NCI-H2107 treated with DMSO at 0.1 percent for 48 hours (cell line): ENCODE results near the gene BTRC.
"Not testable (repeated sequence)": the region's sequence is repeated elsewhere in the genome, so short reads cannot be mapped to it uniquely, and the experiment has no call there.

Experiments used
- DNase-seq: peaks from one replicate; lab custom pipeline; 2025; ENCODE audit not compliant: unreplicated experiment; lab: John Stamatoyannopoulos, UW

The BTRC gene

DNA sequence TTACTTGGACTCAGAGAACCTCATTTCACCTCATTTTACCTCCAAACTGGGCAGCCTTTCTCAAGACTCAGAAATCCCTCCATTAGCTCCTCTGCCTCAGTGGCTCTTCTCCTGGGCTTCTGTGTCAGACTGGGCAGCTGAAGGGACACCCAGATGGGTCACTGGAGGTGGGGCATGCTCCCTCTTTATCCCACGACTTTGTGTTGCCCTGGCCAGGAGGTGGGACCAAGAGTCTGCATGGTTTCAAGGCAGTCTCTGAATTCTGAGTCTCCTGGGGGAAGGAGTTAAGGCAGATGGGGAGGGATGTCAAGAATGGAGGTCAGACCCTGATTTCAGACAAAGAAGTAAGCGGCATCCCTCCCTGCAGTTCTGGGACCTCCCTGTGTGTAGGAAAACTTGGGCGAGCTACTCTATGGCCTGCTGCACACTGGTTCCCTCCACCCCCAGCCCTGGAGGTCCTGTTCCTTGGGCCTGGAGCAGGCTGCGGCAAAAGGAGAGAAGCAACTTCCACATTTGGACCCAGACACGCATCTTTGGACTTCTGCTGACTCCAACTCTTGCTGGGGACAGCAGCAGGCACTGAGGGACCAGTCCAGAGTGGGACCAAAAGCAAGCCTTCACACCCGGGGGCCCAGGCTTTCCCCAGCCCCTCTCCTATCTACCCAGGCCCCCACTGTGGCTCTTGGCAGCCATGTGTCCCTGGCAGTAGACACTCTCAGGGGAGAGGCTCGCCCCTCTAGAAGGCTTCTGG is 223.3 kb downstream of the BTRC start:
- DNase-seq: no peak

- DNase-seq: no peak
Observed at GRCh38 chr10:101578192-101578591, 224.2 kb downstream of the BTRC start.

GRCh38 chr10:101578803-101579515 is 225.0 kb downstream of the BTRC start:
- DNase-seq: no peak

GRCh38 chr10:101579516-101579870 is 225.5 kb downstream of the BTRC start:
- no peak for DNase-seq

DNA sequence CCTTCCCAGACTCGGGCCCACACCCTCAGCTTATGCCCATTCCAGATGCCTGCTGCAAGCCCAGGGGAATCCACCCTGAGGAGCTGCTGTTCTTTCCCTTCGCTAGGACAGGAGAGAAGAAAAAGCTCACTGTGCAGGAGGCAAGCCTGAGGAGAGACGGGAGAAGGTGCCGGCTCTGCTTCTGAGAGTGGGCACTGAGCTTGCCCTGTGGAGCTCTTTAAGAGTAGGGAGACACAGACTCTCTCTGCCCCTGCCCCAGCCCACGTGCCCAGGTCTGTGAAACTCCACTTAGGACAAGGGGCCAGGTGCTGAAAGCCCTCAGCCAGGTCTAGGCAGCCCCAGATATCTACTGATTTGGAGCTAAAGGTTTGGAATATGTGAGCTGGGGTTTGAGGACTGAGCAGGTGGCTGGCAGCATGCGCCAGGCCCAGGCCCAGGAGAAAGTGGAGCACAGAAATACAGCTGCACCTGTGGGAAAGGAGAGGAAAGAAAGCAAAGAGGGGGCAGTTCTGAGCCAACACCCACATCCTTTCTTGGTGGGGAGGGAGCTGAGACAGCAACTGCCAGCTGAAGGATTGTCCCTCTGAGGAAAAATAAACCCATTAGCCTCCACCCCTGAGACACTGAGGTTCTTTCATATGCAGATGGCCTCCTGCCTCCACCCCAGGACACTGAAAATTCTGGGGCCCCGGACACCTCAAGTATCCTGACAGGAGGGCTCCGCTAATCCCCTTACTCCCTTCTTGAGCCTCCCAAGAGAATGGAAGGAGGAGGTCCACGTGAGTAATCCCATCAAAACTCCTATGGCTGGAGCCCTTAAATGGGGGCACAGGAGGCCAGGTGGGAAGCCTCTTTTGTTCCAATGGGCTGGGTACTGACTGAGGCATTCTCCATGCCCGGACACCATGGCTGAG is 226.8 kb downstream of the BTRC start:
- no peak for DNase-seq

DNA sequence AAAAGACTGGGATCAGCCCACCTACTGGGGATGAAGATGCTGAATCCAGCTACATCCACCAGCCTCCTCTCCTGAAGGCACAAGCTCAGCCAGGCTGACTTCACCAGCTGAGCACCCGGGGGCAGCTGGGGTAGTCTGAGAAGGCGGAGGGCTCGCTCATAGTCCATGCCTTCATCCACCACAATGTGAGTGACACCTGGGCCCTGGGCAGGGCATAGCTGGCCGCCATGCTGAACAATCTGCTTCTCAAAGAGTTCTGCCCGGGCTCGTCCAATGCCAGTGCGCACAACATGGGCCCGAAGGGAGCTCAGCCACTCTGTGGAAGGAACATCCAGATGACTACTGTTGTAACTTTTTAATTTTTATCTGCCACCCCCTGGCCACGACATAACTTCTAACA is 231.9 kb downstream of the BTRC start:
- no peak for DNase-seq

- DNase-seq: peak; percentile 64
Observed at GRCh38 chr10:101587725-101588653, 234.0 kb downstream of the BTRC start, which contains the start of the genes DPCD and POLL. DPCD (plus strand) TSS chr10:101588321; CDS start chr10:101588337, 16 bp downstream. POLL (minus strand) TSS chr10:101588257; CDS start chr10:101587360, 897 bp downstream.

DNA sequence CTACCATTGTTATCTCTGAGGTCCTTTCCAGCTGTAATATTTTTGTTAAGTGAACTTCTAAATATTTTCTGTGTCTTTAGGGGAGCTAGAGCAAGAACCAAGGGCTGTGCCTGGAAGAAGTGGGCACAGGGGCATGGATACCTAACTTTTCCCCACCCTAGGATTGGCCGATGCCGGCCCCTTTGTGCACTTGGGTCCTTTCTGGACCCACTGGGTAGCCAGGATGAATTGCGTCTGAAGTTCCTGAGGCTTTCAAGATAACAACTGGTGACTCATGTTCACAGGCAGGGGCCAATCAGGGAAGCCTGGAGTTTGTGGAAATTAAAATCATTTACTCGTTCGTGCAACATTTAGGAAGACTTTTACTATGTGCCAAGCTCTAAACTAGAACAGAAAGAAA is 234.9 kb downstream of the BTRC start:
- DNase-seq: no peak

GRCh38 chr10:101593331-101593730 is 239.4 kb downstream of the BTRC start:
- DNase-seq: not testable (repeated sequence)

GRCh38 chr10:101595591-101596433 is 241.8 kb downstream of the BTRC start:
- peak; percentile 26 for DNase-seq

DNA sequence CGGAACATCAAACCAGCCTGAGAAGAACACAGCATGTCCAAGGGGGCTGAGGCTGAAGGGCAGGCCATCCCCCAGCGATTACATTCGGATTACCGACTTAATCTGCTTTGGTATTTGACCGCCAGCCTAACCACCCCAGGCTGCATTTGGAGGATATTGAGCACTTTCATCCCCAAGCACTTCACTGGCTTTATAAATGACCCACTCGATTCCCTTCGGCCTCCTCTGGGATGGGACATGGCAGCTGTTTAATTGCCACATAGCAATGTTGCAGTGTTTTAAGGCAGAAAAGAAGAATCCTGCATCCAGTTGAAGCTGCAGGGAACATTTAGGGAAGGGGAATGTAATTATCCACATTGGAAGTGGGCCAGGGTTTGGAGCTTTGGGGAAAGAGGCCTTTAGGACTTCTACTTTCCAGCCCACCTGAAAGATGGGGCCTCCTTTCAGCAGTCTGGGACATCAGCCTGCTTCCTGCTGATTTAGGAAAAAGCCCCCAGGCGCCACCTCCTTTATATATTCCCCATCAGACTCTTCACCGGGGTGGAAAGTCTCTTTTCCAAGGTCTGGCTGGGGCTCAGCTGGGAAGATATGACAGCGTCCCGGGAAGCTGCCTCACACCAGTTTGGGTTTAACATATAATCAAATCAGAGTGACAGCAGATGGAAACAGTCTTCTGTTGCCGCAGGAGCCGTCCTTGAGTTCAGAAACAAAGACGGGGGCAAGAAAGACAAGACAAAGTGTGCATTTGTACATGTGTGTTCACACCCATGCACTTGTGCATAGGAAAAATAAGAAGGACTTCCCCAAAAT is 243.3 kb downstream of the BTRC start:
- DNase-seq: no peak

DNA sequence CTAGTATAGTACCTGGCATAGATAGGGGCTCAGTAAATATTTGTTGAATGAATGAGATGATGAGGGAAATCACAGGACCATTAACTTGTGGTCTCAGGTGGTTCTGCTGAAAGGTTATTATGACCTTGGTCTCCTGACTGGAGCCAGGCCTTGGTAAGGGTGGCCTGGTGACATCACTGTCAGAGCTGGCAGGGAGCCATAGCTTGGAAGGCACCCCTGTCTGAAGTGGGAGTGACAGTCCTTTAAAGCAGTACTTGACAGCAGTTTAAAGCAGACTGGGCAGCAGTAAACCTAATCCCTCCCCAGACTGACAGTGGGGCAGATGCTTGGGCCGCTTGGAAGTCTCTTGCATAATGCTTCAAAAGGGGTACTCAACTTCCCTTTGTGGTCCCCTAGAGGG is 247.6 kb downstream of the BTRC start:
- DNase-seq: no peak

- DNase-seq: peak; percentile 41
Observed at GRCh38 chr10:101602761-101603398, 248.9 kb downstream of the BTRC start.
